ENCODE results near the gene GNG12.

- TF ChIP-seq, protein P1, sequence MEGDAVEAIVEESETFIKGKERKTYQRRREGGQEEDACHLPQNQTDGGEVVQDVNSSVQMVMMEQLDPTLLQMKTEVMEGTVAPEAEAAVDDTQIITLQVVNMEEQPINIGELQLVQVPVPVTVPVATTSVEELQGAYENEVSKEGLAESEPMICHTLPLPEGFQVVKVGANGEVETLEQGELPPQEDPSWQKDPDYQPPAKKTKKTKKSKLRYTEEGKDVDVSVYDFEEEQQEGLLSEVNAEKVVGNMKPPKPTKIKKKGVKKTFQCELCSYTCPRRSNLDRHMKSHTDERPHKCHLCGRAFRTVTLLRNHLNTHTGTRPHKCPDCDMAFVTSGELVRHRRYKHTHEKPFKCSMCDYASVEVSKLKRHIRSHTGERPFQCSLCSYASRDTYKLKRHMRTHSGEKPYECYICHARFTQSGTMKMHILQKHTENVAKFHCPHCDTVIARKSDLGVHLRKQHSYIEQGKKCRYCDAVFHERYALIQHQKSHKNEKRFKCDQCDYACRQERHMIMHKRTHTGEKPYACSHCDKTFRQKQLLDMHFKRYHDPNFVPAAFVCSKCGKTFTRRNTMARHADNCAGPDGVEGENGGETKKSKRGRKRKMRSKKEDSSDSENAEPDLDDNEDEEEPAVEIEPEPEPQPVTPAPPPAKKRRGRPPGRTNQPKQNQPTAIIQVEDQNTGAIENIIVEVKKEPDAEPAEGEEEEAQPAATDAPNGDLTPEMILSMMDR (IDR thresholded peaks at IDR 0.05): no peak
- TF ChIP-seq POLR2A (IDR thresholded peaks at IDR 0.05): no peak
- TF ChIP-seq EP300 (IDR thresholded peaks at IDR 0.05): no peak
These were observed 42.0 kb downstream of the GNG12 start for GRCh38 chr1:67791261-67791660.
